ENCODE results near the gene LSAMP. TPM values are rescaled to one million over a fixed set of nuclear protein-coding genes. Genes with fewer than 3 reads are reported as not detected.

LSAMP gene
- total RNA-seq, 1 experiment from 2014 or later, result 0.90 TPM

DNA sequence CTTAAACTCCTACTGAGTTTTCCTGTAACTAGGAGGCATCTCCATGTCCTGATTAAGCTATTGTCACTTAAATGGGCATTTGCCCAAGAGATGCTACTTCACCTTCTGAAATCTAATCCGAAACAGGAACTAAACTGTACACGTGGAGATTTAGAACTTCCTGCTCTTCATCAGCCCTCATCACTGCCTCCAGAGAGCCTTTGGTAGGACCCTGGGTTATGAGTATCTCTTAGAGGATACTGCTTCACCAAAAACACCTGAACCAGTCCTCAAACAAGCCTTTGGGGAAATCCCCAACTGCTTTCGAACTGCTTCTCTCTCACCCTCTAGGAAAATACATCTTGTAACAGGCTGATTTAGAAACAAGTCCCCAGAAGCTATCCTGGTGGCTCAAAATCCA, 501.7 kb downstream of the LSAMP start:
- Mint-ChIP-seq H3K27ac (no peak overlapping the region), H3K36me3 (ENCODE audit: insufficient read depth in 1 of 3, low read depth in 3 of 3) (no peaks in the 10 kb centered on the region; a peak in 1 of 7 replicates), H3K4me3 (no peak overlapping the region), H3K27me3 (ENCODE audit: low read depth) (no peaks in the 10 kb centered on the region), H3K4me1 (0 out of 4 replicates have a peak, but pooled peaks cover 0 to 2% of the 10 kb centered on the region in 2 experiments), H3K9me3 (peaks cover 0 to 2% of the 10 kb centered on the region in 2 experiments; a peak in 2 of 5 replicates)
- H3K56ac ChIP-seq (ENCODE audit: insufficient read length, low read depth, low read length), result no peak overlapping the region
- no peaks in the 10 kb centered on the region for H4K20me1 ChIP-seq (ENCODE audit: control insufficient read depth, insufficient read depth, insufficient read length)
- H3K23ac ChIP-seq (ENCODE audit: insufficient read length, low read depth, low read length), result no peak overlapping the region
- no peak overlapping the region for H3K9ac ChIP-seq (ENCODE audit: extremely low read depth, insufficient read length, low read length)
- H3K79me1 ChIP-seq (ENCODE audit: insufficient read depth, low read depth, low read length, poor library complexity, severe bottlenecking), result no peaks in the 10 kb centered on the region
- no peak overlapping the region for H4K5ac ChIP-seq (ENCODE audit: insufficient read length, low read depth, low read length)
- H2BK12ac ChIP-seq (ENCODE audit: insufficient read length, low read depth, low read length), result no peak overlapping the region
- no peak overlapping the region for H4K91ac ChIP-seq (ENCODE audit: insufficient read length, low read depth, low read length)
- H3K9me3 ChIP-seq (ENCODE audit: control insufficient read depth, low read depth, low read length), result no peaks in the 10 kb centered on the region
- H3T11ph ChIP-seq (ENCODE audit: low read length), result no peak overlapping the region
- H3K14ac ChIP-seq (ENCODE audit: insufficient read depth, low read length), result no peak overlapping the region
- H2BK5ac ChIP-seq (ENCODE audit: insufficient read length, low read length), result no peak overlapping the region
- H3K4ac ChIP-seq (ENCODE audit: low read depth, low read length), result no peak overlapping the region
- WGBS (ENCODE audit: extremely low coverage, insufficient read length, low lambda C conversion rate), result no CpG with 5 or more reads among the region's 3 CpGs
- no peaks in the 10 kb centered on the region for H3K4me1 ChIP-seq (ENCODE audit: insufficient read depth, low read length)
- no peak overlapping the region for H3K4me2 ChIP-seq (ENCODE audit: insufficient read depth, insufficient read length, low read length)
- no peak overlapping the region for H3K18ac ChIP-seq (ENCODE audit: insufficient read length, low read depth, low read length)
- H2BK20ac ChIP-seq (ENCODE audit: low read depth, low read length, poor library complexity, severe bottlenecking), result peak overlapping the region; percentile 45
- H3K27me3 ChIP-seq (ENCODE audit: insufficient read depth, low read length), result no peaks in the 10 kb centered on the region
- H4K8ac ChIP-seq (replicated peaks; ENCODE audit: insufficient read length, low read depth, low read length), result no peak overlapping the region
- no peak overlapping the region for H2AFZ ChIP-seq (ENCODE audit: low read length)
- TF ChIP-seq, protein P1, sequence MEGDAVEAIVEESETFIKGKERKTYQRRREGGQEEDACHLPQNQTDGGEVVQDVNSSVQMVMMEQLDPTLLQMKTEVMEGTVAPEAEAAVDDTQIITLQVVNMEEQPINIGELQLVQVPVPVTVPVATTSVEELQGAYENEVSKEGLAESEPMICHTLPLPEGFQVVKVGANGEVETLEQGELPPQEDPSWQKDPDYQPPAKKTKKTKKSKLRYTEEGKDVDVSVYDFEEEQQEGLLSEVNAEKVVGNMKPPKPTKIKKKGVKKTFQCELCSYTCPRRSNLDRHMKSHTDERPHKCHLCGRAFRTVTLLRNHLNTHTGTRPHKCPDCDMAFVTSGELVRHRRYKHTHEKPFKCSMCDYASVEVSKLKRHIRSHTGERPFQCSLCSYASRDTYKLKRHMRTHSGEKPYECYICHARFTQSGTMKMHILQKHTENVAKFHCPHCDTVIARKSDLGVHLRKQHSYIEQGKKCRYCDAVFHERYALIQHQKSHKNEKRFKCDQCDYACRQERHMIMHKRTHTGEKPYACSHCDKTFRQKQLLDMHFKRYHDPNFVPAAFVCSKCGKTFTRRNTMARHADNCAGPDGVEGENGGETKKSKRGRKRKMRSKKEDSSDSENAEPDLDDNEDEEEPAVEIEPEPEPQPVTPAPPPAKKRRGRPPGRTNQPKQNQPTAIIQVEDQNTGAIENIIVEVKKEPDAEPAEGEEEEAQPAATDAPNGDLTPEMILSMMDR (conservative IDR thresholded peaks at IDR 0.05), result no peak
- no peak overlapping the region for H2AK5ac ChIP-seq (ENCODE audit: insufficient read length, low read length)
- no peak overlapping the region for H2BK120ac ChIP-seq (ENCODE audit: low read depth, low read length, poor library complexity, severe bottlenecking)
- no peak for DNase-seq
- H2BK15ac ChIP-seq (ENCODE audit: low read depth, low read length), result no peak overlapping the region
- no peaks in the 10 kb centered on the region for H3K79me2 ChIP-seq (ENCODE audit: insufficient read depth, low read length)
- no peaks in the 10 kb centered on the region for H3K23me2 ChIP-seq (ENCODE audit: insufficient read length, low read depth, low read length, poor library complexity, severe bottlenecking)
- H3K27ac ChIP-seq (ENCODE audit: insufficient read length, low read depth, low read length), result no peak overlapping the region
